HUES6 (cell line): ENCODE measurements around the gene ARHGDIB.
A peak's percentile ranks its signal among the peaks of the same experiment; 100 is the strongest.

Experiments used
- H3K27ac ChIP-seq: 2 replicates; pipeline ENCODE4 v1.7.0; 2013; ENCODE audit warnings: low read depth, mild to moderate bottlenecking, low read length, inconsistent platforms
- H3K27me3 ChIP-seq: 2 replicates; pipeline ENCODE4 v1.6.1; 2013; ENCODE audit warnings: low read length; ENCODE audit not compliant: control insufficient read depth, insufficient read depth
- H3K36me3 ChIP-seq: 2 replicates; pipeline ENCODE4 v1.6.1; 2013; ENCODE audit warnings: low read length; ENCODE audit not compliant: control insufficient read depth, insufficient read depth
- H3K4me1 ChIP-seq: 2 replicates; pipeline ENCODE4 v1.6.1; 2013; ENCODE audit warnings: low read length; ENCODE audit not compliant: control insufficient read depth, insufficient read depth
- H3K4me3 ChIP-seq: 2 replicates; pipeline ENCODE4 v1.5.1; 2013; ENCODE audit warnings: low read depth, low read length
- H3K9ac ChIP-seq: one replicate; pipeline ENCODE4 v1.6.1; 2013; ENCODE audit warnings: mild to moderate bottlenecking, low read length
- H3K9me3 ChIP-seq: 2 replicates; pipeline ENCODE4 v1.6.1; 2013; ENCODE audit warnings: low read depth, low read length; ENCODE audit not compliant: control insufficient read depth, insufficient read depth

The ARHGDIB gene

GRCh38 chr12:14956024-14956891 lies 5.1 kb downstream of the ARHGDIB start:
- Histone ChIP-seq H3K27me3 (no peaks in the 10 kb centered on the region), H3K9ac (no peak overlapping the region), H3K9me3 (no peaks in the 10 kb centered on the region), H3K4me3 (no peak overlapping the region), H3K36me3 (no peaks in the 10 kb centered on the region), H3K27ac (no peak overlapping the region), H3K4me1 (0 out of 2 replicates have a peak, but pooled peaks cover 6% of the 10 kb centered on the region)

GRCh38 chr12:14954269-14954668 lies 7.1 kb downstream of the ARHGDIB start:
- Histone ChIP-seq H3K27me3 (no peaks in the 10 kb centered on the region), H3K4me1 (peaks cover 7% of the 10 kb centered on the region; the same call in 1 of the 2 replicates), H3K9me3 (no peaks in the 10 kb centered on the region), H3K9ac (no peak overlapping the region), H3K36me3 (no peaks in the 10 kb centered on the region), H3K4me3 (no peak overlapping the region), H3K27ac (no peak overlapping the region)

DNA sequence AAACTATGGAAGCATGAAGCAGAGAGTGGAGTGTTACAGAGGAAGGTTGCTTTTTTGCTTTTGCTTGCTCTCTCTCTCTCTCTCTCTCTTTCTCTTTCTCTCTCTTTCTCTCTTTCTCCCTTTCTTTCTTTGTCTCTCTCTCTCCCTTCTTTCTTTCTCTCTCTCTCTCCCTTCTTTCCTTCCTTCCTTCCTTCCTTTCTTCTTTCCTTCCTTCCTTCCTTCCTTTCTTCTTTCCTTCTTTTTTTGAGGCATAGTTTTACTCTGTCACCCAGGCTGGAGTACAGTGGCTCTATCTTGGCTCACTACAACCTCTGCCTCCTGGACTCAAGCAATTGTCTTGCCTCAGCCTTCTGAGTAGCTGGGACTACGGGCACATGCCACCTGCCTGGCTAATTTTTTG lies 7.6 kb downstream of the ARHGDIB start:
- Histone ChIP-seq H3K4me3 (no peak overlapping the region), H3K27me3 (no peaks in the 10 kb centered on the region), H3K27ac (no peak overlapping the region), H3K9ac (no peak overlapping the region), H3K9me3 (no peaks in the 10 kb centered on the region), H3K4me1 (peaks cover 11% of the 10 kb centered on the region), H3K36me3 (no peaks in the 10 kb centered on the region)

DNA sequence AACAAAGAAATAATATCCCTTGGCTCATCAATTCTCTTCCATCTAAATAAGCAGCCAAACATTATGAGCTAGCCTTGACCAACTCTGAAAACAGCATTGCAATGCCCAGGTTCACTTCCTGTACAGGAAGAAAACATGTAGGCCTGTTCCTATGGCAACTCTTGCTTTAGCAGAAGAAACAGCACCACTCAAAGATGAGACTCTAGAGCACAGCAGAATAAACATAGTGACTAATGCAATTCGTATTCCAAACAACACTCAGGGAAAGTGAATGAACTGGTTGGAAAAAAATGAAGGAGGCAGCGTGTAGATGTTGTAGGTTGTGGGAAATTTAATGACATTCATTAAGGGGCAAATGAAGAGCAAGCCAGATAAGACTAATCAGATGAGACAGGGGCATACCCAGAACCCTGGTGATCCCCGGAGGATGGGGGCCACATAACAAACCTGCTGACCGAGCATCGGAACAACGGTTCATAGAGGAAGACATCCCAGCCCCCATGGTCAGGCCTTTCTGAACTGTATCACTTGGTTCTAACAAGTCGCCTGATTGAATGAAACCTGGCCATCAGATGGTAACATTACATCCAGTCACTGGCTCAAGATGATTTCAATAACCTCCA lies 9.0 kb downstream of the ARHGDIB start:
- H3K9ac ChIP-seq: no peak overlapping the region
- H3K27me3 ChIP-seq: no peaks in the 10 kb centered on the region
- H3K4me3 ChIP-seq: no peak overlapping the region
- H3K27ac ChIP-seq: no peak overlapping the region
- H3K9me3 ChIP-seq: no peaks in the 10 kb centered on the region
- H3K36me3 ChIP-seq: no peaks in the 10 kb centered on the region
- peaks cover 15% of the 10 kb centered on the region for H3K4me1 ChIP-seq

GRCh38 chr12:14951851-14952250 lies 9.6 kb downstream of the ARHGDIB start:
- Histone ChIP-seq H3K9ac (no peak overlapping the region), H3K27ac (no peak overlapping the region), H3K4me1 (peaks cover 15% of the 10 kb centered on the region), H3K36me3 (no peaks in the 10 kb centered on the region), H3K9me3 (no peaks in the 10 kb centered on the region), H3K27me3 (no peaks in the 10 kb centered on the region), H3K4me3 (no peak overlapping the region)

DNA sequence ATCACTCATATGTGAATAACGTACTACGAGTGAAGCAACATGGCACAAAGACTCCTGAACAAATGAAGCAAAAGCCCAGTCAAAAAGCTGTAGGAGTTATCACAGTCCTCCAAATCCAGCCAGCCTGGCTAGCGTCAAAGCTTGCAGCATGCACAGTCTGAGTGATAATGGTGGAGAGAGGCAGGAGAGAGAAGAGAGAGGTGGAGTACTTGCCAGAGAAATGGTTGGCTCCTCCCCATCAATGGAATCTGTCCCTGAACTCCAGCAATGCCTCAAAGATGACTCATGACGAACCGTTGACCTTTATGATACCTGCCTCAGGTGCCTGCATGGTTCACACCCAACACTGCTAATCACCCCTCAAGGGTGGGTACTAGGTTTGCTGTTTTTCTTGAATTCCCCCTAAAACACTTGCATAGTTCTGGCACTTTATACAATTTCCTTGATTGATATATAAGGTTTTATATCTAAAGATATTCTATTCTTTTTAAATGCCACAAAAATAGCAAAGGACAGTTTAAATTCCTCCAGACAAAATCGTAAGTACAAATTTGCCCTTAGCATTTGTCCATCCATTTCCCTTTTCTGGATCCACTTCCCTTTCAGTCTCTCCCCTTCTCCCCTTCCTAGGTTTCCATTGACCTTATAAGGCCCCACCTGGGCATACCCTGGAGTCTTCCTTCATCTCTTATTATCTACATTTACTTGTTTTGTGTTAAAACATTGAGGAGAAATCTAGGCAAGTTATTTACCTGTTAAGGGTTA lies 10.2 kb downstream of the ARHGDIB start:
- no peak overlapping the region for H3K4me3 ChIP-seq
- H3K9ac ChIP-seq: no peak overlapping the region
- peaks cover 13% of the 10 kb centered on the region for H3K4me1 ChIP-seq
- no peaks in the 10 kb centered on the region for H3K36me3 ChIP-seq
- no peaks in the 10 kb centered on the region for H3K27me3 ChIP-seq
- no peaks in the 10 kb centered on the region for H3K9me3 ChIP-seq
- no peak overlapping the region for H3K27ac ChIP-seq

- Histone ChIP-seq H3K27ac (no peak overlapping the region), H3K36me3 (no peaks in the 10 kb centered on the region)
Measured at GRCh38 chr12:14950421-14950820, 11.0 kb downstream of the ARHGDIB start.

DNA sequence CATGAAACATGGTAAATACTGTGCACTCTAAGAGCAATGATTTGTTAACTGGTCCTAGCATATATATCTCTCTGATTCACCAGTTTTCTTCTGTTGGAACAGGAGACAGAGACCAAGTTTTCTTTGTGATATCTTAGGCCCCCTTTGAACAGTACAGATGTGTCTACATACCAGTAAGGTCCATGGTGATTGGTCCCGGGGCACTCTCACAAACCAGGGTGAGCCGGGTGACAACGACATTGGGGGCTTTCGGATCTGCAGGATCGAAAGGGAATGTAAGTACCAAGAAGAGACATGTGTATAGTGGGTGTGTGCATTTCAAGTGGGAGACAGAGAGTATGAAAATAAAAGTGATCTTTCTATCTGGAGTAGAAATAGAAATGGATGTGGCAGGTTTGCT lies 11.8 kb downstream of the ARHGDIB start:
- no peaks in the 10 kb centered on the region for H3K36me3 ChIP-seq
- H3K9ac ChIP-seq: no peak overlapping the region
- H3K27ac ChIP-seq: no peak overlapping the region; the same call in 1 of the 2 replicates
- no peaks in the 10 kb centered on the region for H3K27me3 ChIP-seq
- H3K4me1 ChIP-seq: peaks cover 12% of the 10 kb centered on the region
- H3K4me3 ChIP-seq: no peak overlapping the region
- H3K9me3 ChIP-seq: no peaks in the 10 kb centered on the region

More at GRCh38 chr12:14950421-14950820, 11.0 kb downstream of the ARHGDIB start:
- Histone ChIP-seq H3K27me3 (no peaks in the 10 kb centered on the region), H3K4me1 (peaks cover 12% of the 10 kb centered on the region), H3K9me3 (no peaks in the 10 kb centered on the region), H3K9ac (no peak overlapping the region), H3K4me3 (no peak overlapping the region)

GRCh38 chr12:14948672-14949071 lies 12.7 kb downstream of the ARHGDIB start:
- no peaks in the 10 kb centered on the region for H3K9me3 ChIP-seq
- peaks cover 12% of the 10 kb centered on the region for H3K4me1 ChIP-seq
- H3K27ac ChIP-seq: peak overlapping the region; percentile 86; the same call in 1 of the 2 replicates
- H3K36me3 ChIP-seq: no peaks in the 10 kb centered on the region
- H3K27me3 ChIP-seq: no peaks in the 10 kb centered on the region
- no peak overlapping the region for H3K4me3 ChIP-seq
- H3K9ac ChIP-seq: peak overlapping the region; percentile 79

- H3K27me3 ChIP-seq: no peaks in the 10 kb centered on the region
- peaks cover 12% of the 10 kb centered on the region for H3K4me1 ChIP-seq
- H3K4me3 ChIP-seq: no peak overlapping the region
- H3K9ac ChIP-seq: no peak overlapping the region
- H3K27ac ChIP-seq: no peak overlapping the region
- no peaks in the 10 kb centered on the region for H3K36me3 ChIP-seq
- no peaks in the 10 kb centered on the region for H3K9me3 ChIP-seq
Measured at GRCh38 chr12:14946861-14947260, 14.5 kb downstream of the ARHGDIB start.

DNA sequence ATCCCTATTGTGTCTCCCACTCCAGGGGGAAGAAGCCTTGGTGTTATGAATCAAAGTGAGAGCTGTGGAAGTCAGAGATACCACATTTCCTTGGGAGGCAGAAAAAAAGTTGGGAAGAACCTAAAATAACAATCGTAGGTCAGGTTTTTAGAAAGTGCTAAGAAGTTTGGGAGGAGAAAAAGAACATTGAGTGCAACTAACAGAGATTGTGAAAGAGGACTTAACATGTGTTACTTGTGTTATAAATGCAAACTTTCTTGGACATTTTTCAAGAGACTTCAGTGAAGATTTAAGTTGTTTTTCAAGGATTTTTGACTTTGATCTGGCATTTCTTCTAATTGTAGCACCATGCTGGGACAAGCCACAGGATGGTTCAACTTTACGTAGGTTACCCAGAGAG lies 15.2 kb downstream of the ARHGDIB start:
- Histone ChIP-seq H3K9ac (no peak overlapping the region), H3K36me3 (no peaks in the 10 kb centered on the region), H3K9me3 (no peaks in the 10 kb centered on the region), H3K27ac (no peak overlapping the region), H3K27me3 (no peaks in the 10 kb centered on the region), H3K4me1 (peaks cover 12% of the 10 kb centered on the region), H3K4me3 (no peak overlapping the region)
